DOHH2 (cell line): ENCODE results near the gene GAS7.

ENCODE experiments used
- CTCF ChIP-seq: fragments of 200-600 bp; sonication (generic); IDR thresholded peaks from one replicate; pipeline ENCODE4 v1.5.1; 2014; ENCODE audit warnings: antibody characterized with exemption, mild to moderate bottlenecking, low read depth, low read length; ENCODE audit not compliant: poor library complexity, severe bottlenecking
- EZH2phosphoT487 ChIP-seq: fragments of 200-600 bp; sonication (generic); IDR thresholded peaks from 2 replicates; pipeline ENCODE4 v1.6.1; 2017; ENCODE audit warnings: borderline replicate concordance, mild to moderate bottlenecking, antibody characterized with exemption, low read length, moderate library complexity, mixed read lengths

GRCh38 chr17:9872852-9873251 is 325.6 kb downstream of the GAS7 start:
- TF ChIP-seq CTCF (no peak), EZH2phosphoT487 (no peak)
